CD14-positive monocyte (primary cell): ENCODE data around the gene ACTL6B. TPM values are rescaled to one million over a fixed set of nuclear protein-coding genes. Genes with fewer than 3 reads are reported as not detected.
"Not testable (repeated sequence)": the region's sequence is repeated elsewhere in the genome, so short reads cannot be mapped to it uniquely, and the experiment has no call there.

ENCODE experiments used
- DNase-seq, 3 donors: peaks; one replicate each; pipeline ENCODE4 v3.0.0-alpha.2; 2011 to 2022
- H2AFZ ChIP-seq: 2 replicates; pipeline ENCODE4 v1.6.0; 2012; ENCODE audit warnings: mild to moderate bottlenecking, low read depth, low read length, inconsistent platforms; ENCODE audit not compliant: insufficient read depth, poor library complexity, severe bottlenecking
- H3K27ac ChIP-seq, 2 donors: 1 replicate in 1 of 2; 2 replicates in 1 of 2; pipeline ENCODE4 v1.5.1; 2012 to 2013; ENCODE audit warnings: low read length in 2 of 2, control low read depth in 1 of 2, inconsistent platforms in 1 of 2, low read depth in 1 of 2, mild to moderate bottlenecking in 1 of 2
- H3K27me3 ChIP-seq, 2 donors: one replicate each; pipeline versions ENCODE4 v1.6.0 to v1.6.1; 2011 to 2013; ENCODE audit warnings: low read length in 2 of 2; ENCODE audit not compliant: control insufficient read depth in 2 of 2, insufficient read depth in 2 of 2
- H3K36me3 ChIP-seq, 2 donors: replicated peaks in 1 of 2; 1 replicate in 1 of 2; 2 replicates in 1 of 2; pipeline versions ENCODE4 v1.5.1 to v1.6.1; 2012 to 2013; ENCODE audit warnings: low read length in 2 of 2, control low read depth in 1 of 2, inconsistent platforms in 1 of 2, mild to moderate bottlenecking in 1 of 2; ENCODE audit not compliant: insufficient read depth in 2 of 2, control insufficient read depth in 1 of 2
- H3K4me1 ChIP-seq, 2 donors: 1 replicate in 1 of 2; 2 replicates in 1 of 2; pipeline versions ENCODE4 v1.5.1 to v1.6.1; 2012 to 2013; ENCODE audit warnings: low read length in 2 of 2, control low read depth in 1 of 2, inconsistent platforms in 1 of 2, mild to moderate bottlenecking in 1 of 2, moderate library complexity in 1 of 2; ENCODE audit not compliant: insufficient read depth in 2 of 2, control insufficient read depth in 1 of 2
- H3K4me2 ChIP-seq: replicated peaks from 2 replicates; pipeline ENCODE3; 2012; ENCODE audit warnings: low read length, moderate library complexity, mild to moderate bottlenecking; ENCODE audit not compliant: poor library complexity, severe bottlenecking; ENCODE audit errors: extremely low read depth
- H3K4me3 ChIP-seq, 3 experiments: fragments of 200-600 bp in 1 of 3; sonication (generic) in 1 of 3; replicated peaks in 1 of 3; 1 replicate in 2 of 3; 2 replicates in 1 of 3; pipeline ENCODE4 v1.5.1; 2011 to 2013; ENCODE audit warnings: low read length in 3 of 3, mild to moderate bottlenecking in 3 of 3, control low read depth in 2 of 3, low read depth in 2 of 3, inconsistent platforms in 1 of 3, moderate library complexity in 1 of 3
- H3K79me2 ChIP-seq: 2 replicates; pipeline ENCODE4 v1.6.0; 2012; ENCODE audit warnings: mild to moderate bottlenecking, control low read depth, inconsistent platforms, low read length, moderate library complexity; ENCODE audit not compliant: insufficient read depth
- H3K9ac ChIP-seq: 2 replicates; pipeline ENCODE4 v1.6.0; 2017; ENCODE audit warnings: low read length, mild to moderate bottlenecking; ENCODE audit not compliant: insufficient read depth, poor library complexity, severe bottlenecking
- H3K9me3 ChIP-seq, 2 donors: replicated peaks in 1 of 2; 1 replicate in 1 of 2; 2 replicates in 1 of 2; pipeline versions ENCODE4 v1.5.1 to v1.6.1; 2012 to 2013; ENCODE audit warnings: low read length in 2 of 2, control low read depth in 1 of 2; ENCODE audit not compliant: control insufficient read depth in 1 of 2, insufficient read depth in 1 of 2
- H4K20me1 ChIP-seq: 2 replicates; pipeline ENCODE4 v1.6.0; 2012; ENCODE audit warnings: mild to moderate bottlenecking, low read length, control low read depth, moderate library complexity; ENCODE audit not compliant: insufficient read depth
- H3K27ac Mint-ChIP-seq, 7 donors: one replicate each; pipeline ENCODE4 v1.8.0; 2020; ENCODE audit warnings: mild to moderate bottlenecking in 7 of 7, mixed read lengths in 7 of 7, moderate library complexity in 6 of 7, inconsistent platforms in 2 of 7
- H3K27me3 Mint-ChIP-seq, 3 donors: one replicate each; pipeline ENCODE4 v1.8.0; 2021 to 2022; ENCODE audit warnings: low read depth in 3 of 3, mild to moderate bottlenecking in 3 of 3, mixed read lengths in 3 of 3, moderate library complexity in 3 of 3, inconsistent platforms in 1 of 3
- H3K36me3 Mint-ChIP-seq, 2 donors: one replicate each; pipeline ENCODE4 v1.8.0; 2020; ENCODE audit warnings: mixed read lengths in 2 of 2, inconsistent platforms in 1 of 2, mild to moderate bottlenecking in 1 of 2
- H3K4me1 Mint-ChIP-seq: one replicate; pipeline ENCODE4 v1.8.0; 2020; ENCODE audit warnings: mild to moderate bottlenecking, mixed read lengths
- H3K4me3 Mint-ChIP-seq, 2 donors: one replicate each; pipeline ENCODE4 v1.8.0; 2020; ENCODE audit warnings: mild to moderate bottlenecking in 2 of 2, mixed read lengths in 2 of 2, moderate library complexity in 1 of 2
- H3K9me3 Mint-ChIP-seq, 7 donors: one replicate each; pipeline ENCODE4 v1.8.0; 2020 to 2022; ENCODE audit warnings: mixed read lengths in 7 of 7, mild to moderate bottlenecking in 6 of 7, moderate library complexity in 6 of 7, inconsistent platforms in 2 of 7
- WGBS: methylation state at CpG from one replicate; pipeline ENCODE4 v1.1.5; 2013; ENCODE audit warnings: missing lambda C conversion rate; ENCODE audit not compliant: insufficient coverage; 5-methylcytosine and 5-hydroxymethylcytosine counted together
- intact Hi-C, 2 donors: fragments of 100-400 bp; cut with micrococcal nuclease; formaldehyde crosslinking; loops; one replicate each; pipeline versions ENCODE4 v1.15.0 to v1.15.1; 2023
- polyA plus RNA-seq, 3 donors: library from polyadenylated mRNA; depleted of rRNA in 1 of 3; unstranded in 2 of 3; stranded (reverse) in 1 of 3; fragments of 300-500 nt in 2 of 3; fragments of >200 nt in 1 of 3; fragmentation: Illumina TruSeq in 2 of 3; gene quantifications; 1 replicate in 2 of 3; 2 replicates in 1 of 3; pipeline ENCODE4 v1.2.3, GENCODE V29; 2012 to 2021
- TF ChIP-seq, protein P1 (sequence below): fragments of 200-600 bp; IDR thresholded peaks from one replicate; pipeline ENCODE4 v1.8.0; 2022; ENCODE audit warnings: antibody characterized with exemption, mild to moderate bottlenecking

Gene ACTL6B
- polyA plus RNA-seq, 3 donors: not detected

DNA sequence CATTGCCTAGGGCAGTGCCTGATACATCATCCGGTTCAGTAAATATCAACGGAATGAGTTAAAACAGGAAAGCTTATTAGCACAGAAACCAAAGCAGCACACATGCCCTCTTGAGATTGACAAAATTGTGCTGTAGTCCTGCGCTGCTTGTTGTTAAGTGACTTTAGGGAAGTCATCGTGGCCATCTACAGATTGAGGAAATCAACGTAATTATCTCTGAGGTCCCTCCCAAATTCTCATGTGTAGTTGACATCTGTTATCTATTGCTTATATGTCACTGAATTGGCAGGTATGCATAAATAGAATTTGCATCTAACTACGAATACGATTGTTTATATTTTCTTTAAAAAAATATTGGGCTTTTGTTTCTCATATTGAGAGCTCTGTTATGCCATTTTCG lies 13.8 kb upstream of the ACTL6B start:
- Mint-ChIP-seq H3K4me3 (no peak overlapping the region), H3K27ac (no peak overlapping the region), H3K9me3 (peaks cover 0 to 3% (median 1%) of the 10 kb centered on the region in 7 donors), H3K4me1 (peaks cover 12% of the 10 kb centered on the region), H3K36me3 (no peaks in the 10 kb centered on the region), H3K27me3 (peaks cover 12 to 23% (median 17%) of the 10 kb centered on the region in 3 donors)
- Histone ChIP-seq H3K27ac (no peak overlapping the region), H2AFZ (no peak overlapping the region), H3K4me2 (no peak overlapping the region), H3K27me3 (no peaks in the 10 kb centered on the region), H3K4me3 (no peak overlapping the region), H3K9ac (no peak overlapping the region), H3K4me1 (peaks cover 7 to 17% of the 10 kb centered on the region in 2 donors), H3K79me2 (peaks cover 14% of the 10 kb centered on the region), H3K36me3 (no peaks in the 10 kb centered on the region), H4K20me1 (peaks cover 6% of the 10 kb centered on the region), H3K9me3 (no peaks in the 10 kb centered on the region)
- DNase-seq: peak in 2 of 3 donors; percentile 13 to 27
- TF ChIP-seq, protein P1, sequence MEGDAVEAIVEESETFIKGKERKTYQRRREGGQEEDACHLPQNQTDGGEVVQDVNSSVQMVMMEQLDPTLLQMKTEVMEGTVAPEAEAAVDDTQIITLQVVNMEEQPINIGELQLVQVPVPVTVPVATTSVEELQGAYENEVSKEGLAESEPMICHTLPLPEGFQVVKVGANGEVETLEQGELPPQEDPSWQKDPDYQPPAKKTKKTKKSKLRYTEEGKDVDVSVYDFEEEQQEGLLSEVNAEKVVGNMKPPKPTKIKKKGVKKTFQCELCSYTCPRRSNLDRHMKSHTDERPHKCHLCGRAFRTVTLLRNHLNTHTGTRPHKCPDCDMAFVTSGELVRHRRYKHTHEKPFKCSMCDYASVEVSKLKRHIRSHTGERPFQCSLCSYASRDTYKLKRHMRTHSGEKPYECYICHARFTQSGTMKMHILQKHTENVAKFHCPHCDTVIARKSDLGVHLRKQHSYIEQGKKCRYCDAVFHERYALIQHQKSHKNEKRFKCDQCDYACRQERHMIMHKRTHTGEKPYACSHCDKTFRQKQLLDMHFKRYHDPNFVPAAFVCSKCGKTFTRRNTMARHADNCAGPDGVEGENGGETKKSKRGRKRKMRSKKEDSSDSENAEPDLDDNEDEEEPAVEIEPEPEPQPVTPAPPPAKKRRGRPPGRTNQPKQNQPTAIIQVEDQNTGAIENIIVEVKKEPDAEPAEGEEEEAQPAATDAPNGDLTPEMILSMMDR: no peak
- WGBS: 76% methylated on average over 2 of the region's 8 CpGs
- intact Hi-C loops: loop anchor here (5.0 to 10.0 kb wide), 3 partner anchors 37 to 545 kb away; partner anchors contain the start of genes MBLAC1 (in 1 of the 2), POP7 (in 1 of the 2) and PPP1R35 (in 1 of the 2)

DNA sequence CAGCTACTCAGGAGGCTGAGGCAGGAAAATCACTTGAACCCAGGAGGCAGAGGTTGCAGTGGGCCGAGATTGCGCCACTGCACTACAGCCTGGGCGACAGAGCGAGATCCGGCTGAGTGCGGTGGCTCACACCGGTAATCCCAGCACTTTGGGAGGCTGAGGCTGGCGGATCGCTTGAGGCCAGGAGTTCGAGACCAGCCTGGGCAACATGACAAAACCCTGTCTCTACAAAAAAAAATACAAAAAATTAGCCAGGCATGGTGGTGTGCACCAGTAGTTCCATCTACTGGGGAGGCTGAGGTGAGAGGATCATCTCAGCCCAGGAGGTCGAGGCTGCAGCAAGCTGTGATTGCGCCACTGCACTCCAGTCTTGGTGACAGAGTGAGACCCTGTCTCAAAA lies 12.9 kb upstream of the ACTL6B start:
- H3K9me3 Mint-ChIP-seq, DNase-seq, H2AFZ ChIP-seq, H3K9ac ChIP-seq, H3K4me2 ChIP-seq, H3K27ac ChIP-seq, H3K9me3 ChIP-seq, H3K4me3 Mint-ChIP-seq, H3K4me3 ChIP-seq, H3K79me2 ChIP-seq, H3K36me3 ChIP-seq, H3K27ac Mint-ChIP-seq, H4K20me1 ChIP-seq, H3K36me3 Mint-ChIP-seq, H3K27me3 ChIP-seq, intact Hi-C loops: not testable (repeated sequence)
- WGBS: 100% methylated on average over 5 of the region's 12 CpGs
- H3K4me1 ChIP-seq: peaks cover 7 to 17% of the 10 kb centered on the region in 2 donors
- H3K27me3 Mint-ChIP-seq: peaks cover 12 to 26% (median 17%) of the 10 kb centered on the region in 3 donors
- H3K4me1 Mint-ChIP-seq: peaks cover 12% of the 10 kb centered on the region
